ENCODE data around the gene EIF5AL1.

DNA sequence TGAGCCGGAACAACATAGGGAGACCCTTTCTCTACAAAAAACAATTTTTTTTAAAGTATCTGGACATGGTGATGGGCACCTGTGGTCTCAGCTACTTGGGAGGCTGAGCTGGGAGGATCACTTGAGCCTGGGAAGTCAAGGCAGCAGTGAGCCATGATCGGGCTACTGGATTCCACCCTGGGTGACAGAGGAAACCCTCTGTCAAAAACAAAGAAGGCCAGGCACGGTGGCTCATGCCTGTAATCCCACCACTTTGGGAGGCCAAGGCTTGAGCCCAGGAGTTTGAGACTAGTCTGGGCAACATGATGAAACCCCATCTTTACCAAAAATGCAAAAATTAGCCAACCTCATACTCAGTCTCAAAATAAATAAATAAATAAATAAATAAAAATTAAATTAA lies 47.0 kb upstream of the EIF5AL1 start:
- TF ChIP-seq CTCF (conservative IDR thresholded peaks at IDR 0.05; ENCODE audit: low read length) (no peak), EZH2phosphoT487 (IDR thresholded peaks at IDR 0.05; ENCODE audit: borderline replicate concordance) (no peak)
